DOHH2 (cell line): ENCODE measurements around the gene FAM180A.

Source experiments
- EZH2phosphoT487 ChIP-seq: fragments of 200-600 bp; sonication (generic); IDR thresholded peaks from 2 replicates; pipeline ENCODE4 v1.6.1; 2017; ENCODE audit warnings: borderline replicate concordance, mild to moderate bottlenecking, antibody characterized with exemption, low read length, moderate library complexity, mixed read lengths
- TF ChIP-seq, protein P1 (sequence below): fragments of 200-600 bp; sonication (generic); IDR thresholded peaks from one replicate; pipeline ENCODE4 v1.5.1; 2014; ENCODE audit warnings: antibody characterized with exemption, mild to moderate bottlenecking, low read depth, low read length; ENCODE audit not compliant: poor library complexity, severe bottlenecking

DNA sequence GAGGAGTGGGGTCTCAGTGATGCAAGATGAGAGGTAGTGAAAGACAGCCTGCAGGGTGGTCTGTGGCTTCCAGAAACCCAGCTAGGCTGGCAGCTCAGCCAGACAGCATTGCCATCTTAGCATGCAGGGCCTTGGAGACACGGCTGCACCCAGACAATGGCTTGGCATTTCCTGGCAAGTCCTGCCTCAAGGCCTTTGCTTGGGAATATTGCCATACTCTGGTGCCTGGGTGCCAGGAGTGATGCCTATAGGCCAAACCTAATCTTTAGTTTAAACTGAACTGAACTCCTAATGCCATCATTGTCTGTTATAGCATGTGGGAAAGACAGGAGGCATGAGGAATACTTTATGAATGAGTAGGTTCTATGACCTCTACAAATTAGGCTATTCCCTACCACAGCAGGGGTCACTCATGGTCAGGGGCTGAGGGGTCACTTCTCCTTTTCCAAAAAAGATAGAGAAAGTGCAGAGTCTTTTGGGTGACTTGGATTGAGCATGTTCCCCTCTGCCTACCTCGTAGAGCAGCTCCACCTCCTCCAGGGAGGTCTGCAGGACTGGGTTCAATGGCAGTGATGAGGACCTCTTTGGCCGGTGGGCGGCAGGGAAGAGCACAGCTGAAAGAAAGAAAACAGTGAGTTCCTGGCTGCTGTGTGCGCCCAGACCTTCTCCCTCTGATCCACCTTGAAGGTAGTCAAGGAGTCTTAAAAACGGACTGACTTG, 11.9 kb downstream of the FAM180A start:
- no peak for TF ChIP-seq EZH2phosphoT487
- TF ChIP-seq, protein P1, sequence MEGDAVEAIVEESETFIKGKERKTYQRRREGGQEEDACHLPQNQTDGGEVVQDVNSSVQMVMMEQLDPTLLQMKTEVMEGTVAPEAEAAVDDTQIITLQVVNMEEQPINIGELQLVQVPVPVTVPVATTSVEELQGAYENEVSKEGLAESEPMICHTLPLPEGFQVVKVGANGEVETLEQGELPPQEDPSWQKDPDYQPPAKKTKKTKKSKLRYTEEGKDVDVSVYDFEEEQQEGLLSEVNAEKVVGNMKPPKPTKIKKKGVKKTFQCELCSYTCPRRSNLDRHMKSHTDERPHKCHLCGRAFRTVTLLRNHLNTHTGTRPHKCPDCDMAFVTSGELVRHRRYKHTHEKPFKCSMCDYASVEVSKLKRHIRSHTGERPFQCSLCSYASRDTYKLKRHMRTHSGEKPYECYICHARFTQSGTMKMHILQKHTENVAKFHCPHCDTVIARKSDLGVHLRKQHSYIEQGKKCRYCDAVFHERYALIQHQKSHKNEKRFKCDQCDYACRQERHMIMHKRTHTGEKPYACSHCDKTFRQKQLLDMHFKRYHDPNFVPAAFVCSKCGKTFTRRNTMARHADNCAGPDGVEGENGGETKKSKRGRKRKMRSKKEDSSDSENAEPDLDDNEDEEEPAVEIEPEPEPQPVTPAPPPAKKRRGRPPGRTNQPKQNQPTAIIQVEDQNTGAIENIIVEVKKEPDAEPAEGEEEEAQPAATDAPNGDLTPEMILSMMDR, result no peak
